Right ventricle myocardium inferior (tissue), 1 donor: ENCODE results near the gene XIRP1. TPM values are rescaled to one million over a fixed set of nuclear protein-coding genes. Genes with fewer than 3 reads are reported as not detected.

Source experiments
- ATAC-seq: fragments of 200-7000 bp; cut with Tn5 transposase; one replicate; pipeline ENCODE4 v1.9.1; 2020; ENCODE audit warnings: mild to moderate bottlenecking, moderate library complexity
- DNase-seq: peaks from one replicate; pipeline ENCODE4 v3.0.0; 2021; ENCODE audit errors: missing footprints
- intact Hi-C: fragments of 100-400 bp; cut with DNase I; formaldehyde crosslinking; loops from one replicate; pipeline ENCODE4 v1.11.0; 2022
- total RNA-seq: library from RNA; stranded (reverse); fragmentation: NEBNext Ultra II Directional; extraction: Animal tissue kit (Norgen Biotek cat#: 25700); gene quantifications from one replicate; pipeline ENCODE4 v1.2.1, GENCODE V29; 2021
- donor health status: DM: no; HTN: yes; CAD: no; lungs with severe emphysema.

The XIRP1 gene
- total RNA-seq, 1 donor from 2014 or later, result 317 TPM

DNA sequence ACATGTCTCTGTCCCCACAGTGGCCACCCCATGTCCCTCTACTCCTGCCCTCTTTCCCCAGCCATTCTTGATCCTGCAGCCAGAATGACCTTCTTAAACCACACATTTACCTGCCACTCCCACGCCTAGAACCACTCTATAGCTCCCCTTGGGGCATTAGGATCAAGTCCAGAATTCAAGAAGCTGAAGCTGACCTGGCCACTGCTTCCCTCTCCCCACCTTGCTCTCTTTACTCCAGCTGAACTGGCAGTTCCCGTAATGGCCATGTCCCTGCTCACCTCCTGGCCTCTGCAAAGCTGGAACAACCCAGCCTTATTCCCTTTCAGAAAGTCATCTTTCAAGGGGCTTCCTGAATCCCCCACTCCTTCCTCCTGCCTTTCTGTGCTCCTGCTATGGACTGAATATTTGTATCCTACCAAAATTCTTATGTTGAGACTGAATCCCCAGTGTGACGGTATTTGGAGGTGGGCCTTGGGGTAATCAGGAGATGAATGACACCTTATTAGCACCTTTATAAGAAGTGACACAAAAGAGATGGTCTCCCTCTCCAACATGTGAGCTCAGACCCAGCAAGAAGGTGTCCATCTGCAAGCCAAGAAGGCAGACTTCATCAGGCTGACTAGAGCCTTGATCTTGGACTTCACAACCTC is 42.8 kb downstream of the XIRP1 start:
- DNase-seq (no peak), ATAC-seq (no peak)
- intact Hi-C loops, result no loop called here

DNA sequence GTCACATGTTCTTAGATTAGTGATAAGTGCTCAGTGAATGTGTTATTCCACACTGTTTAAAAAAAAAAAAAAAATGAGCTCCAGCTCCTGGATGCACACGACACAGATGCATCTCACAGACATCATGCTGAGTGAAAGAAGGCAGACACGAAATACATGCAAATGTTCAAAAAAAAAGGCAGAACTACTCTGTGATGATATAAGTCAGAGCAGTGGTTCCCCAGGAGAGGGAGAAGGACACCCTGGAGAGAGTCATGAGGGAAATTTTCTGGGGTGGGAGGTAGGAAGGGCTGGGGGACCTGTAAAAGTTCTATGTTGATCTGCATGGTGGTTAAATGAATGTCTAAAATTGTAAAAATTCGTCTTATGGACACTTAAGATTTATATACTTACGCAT is 43.3 kb downstream of the XIRP1 start:
- ATAC-seq (no peak), DNase-seq (no peak)
- intact Hi-C loops, result no loop called here

DNA sequence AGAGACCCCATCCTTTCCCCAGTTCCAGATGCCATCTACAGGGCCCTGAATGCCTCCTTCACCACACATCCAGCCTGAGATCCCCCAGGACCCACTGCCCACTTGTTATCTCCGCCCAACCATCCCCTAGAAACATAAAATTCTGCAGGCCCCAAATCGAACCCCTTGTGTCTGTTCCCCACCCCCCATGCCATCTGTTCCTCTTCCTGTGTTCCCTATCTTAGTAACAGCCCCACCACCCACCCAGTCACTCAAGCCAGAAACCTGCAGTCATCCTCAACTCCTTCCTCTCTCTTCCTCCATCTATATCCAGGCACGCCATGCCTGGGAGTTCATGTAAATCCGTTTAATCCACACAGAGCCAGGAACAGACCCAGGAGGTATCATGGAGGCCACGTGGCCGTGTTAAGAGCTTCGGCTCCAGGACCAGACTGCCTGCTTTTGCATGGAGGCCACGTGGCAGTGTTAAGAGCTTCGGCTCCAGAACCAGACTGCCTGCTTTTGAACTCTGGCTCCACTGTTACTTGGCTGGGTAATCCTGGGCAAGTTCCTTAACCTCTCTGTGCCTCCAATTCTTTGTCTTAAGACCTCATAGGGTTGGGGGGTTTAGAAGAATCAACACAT is 43.8 kb downstream of the XIRP1 start:
- intact Hi-C loops, result no loop called here
- DNase-seq (no peak), ATAC-seq (no peak)

DNA sequence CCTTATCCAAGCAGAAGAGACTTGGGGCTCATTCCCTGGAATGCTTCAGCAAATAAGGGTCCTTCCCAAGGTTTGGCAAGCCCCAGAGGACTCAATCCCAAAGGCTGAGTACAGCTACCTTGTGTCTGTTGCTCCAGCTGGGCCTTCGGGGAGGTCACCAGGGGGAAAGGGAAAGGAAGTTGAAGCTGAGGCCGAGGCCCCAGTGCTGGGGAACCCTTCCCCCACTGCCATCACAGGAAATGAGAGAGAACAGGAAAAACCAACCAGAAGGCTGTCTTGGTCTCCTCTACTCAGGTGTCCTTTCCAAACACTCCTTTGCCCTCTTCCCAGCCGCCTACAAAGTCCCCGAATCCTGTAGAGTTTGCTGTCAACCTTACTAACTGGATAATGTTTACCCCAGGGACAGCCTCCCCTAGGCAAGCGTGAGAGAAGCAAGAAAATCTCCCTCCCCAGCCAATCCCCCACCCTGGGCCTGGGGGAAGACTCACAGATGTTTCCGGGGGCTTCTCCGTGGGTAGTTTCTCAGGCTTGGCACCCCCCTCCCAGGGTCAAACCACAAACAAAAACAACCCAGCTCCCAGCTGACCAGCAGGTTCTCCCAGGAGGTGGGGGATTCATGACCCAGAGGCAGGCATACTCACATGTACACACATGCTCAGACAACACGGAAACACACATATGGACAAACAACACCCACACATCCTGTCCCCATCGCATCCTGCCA is 44.5 kb downstream of the XIRP1 start:
- no peak for DNase-seq

DNA sequence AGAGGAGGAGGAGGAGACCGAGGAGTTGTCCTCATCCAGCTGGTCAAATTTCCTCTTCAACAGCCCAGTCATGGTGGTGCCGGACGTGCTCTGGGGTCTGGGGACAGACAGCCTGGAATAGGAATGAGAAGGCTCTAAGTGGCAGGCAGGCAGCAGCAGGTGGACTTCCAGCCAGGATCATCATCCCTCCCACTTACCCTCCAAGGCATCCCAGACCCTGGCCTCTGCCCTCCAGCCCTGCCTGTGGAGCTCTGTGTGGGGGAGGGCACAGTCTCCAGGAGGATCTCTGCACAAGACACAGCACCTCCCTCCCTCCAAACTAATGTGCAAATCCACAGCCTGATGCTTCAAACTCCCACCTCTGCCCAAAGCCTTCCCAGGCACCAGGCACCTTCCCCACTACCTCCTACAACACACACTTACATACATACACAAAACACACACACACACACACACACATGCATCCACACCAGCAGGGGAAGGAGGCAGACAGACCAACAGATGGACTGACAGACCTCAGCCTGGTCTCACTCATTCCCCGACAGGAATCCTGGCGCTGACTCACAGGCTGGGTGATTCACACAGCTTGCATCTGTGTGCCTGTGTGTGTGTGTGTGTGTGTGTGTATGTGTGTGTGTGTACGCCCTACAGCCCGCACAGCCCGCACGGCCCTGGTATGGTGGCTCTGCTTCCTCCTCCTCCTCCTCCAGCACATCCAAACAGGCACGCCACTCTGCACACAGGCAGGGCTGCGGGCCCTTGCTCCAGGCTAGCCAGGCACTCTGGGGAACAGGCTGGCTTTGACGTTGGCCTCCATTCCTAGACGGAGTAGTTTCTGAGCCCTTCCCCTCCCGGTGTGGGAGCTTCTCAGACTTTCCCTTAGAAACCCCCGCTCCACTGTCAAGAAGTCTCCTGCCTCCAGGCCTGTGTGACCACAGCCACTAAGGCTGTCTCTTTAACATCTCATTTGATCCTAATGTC is 45.5 kb downstream of the XIRP1 start:
- DNase-seq, result peak; percentile 87
- intact Hi-C loops, result no loop called here
- peak; percentile 55 for ATAC-seq

More for the DNA sequence above, 44.5 kb downstream of the XIRP1 start:
- no peak for ATAC-seq
- intact Hi-C loops, result no loop called here

DNA sequence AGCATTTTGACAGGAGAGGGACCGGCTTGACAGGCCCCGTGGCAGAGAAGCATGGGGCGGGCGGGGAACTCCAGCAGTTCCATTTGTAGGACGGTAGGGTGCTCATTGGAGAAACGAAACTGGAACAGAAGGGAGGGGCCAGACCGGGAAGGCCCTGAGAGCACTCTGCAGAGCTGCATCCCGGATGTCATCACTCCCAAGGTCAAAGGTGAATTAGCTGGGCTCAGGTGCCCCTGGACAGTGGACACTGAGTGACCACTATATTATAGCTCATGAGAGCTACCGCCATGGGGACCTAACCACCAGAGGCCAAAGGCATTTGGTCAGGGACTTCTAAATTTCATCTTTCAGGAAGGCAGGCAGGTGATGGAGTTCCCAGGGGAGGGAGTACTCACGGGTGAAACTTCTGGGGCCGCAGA is 46.3 kb downstream of the XIRP1 start:
- intact Hi-C loops, result no loop called here
- DNase-seq (no peak), ATAC-seq (no peak)

DNA sequence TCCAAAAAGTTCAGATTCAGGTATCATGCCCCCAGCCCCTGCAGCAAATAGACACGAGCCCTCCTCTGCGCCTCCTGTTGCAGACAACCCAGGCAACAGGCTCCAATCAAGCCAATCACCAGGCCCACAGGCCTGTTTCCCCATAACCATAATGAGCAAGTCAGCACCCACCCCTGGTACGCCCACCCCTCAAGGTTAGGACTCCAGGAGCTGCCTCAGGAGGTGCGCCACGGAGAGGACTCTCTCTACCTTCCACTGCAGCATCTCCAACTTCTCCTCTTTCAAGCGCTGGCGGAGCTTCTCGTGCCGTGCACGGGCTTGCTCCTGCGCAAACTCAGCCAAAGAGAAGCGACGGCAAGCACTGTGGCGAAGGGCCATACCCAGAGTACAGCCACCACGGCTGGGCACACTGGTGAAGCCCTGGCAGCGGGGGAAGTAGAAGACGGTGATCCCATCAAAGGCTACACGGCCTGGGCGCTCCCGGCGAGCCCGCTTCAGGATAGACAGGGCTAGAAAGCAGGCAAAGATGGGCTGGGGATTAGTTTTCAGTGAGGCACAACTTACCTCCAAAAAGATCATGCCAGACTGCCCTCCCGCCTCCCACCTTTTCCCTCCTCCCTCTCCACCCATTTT is 47.5 kb downstream of the XIRP1 start:
- DNase-seq, result no peak
- intact Hi-C loops, result no loop called here
- ATAC-seq, result no peak

DNA sequence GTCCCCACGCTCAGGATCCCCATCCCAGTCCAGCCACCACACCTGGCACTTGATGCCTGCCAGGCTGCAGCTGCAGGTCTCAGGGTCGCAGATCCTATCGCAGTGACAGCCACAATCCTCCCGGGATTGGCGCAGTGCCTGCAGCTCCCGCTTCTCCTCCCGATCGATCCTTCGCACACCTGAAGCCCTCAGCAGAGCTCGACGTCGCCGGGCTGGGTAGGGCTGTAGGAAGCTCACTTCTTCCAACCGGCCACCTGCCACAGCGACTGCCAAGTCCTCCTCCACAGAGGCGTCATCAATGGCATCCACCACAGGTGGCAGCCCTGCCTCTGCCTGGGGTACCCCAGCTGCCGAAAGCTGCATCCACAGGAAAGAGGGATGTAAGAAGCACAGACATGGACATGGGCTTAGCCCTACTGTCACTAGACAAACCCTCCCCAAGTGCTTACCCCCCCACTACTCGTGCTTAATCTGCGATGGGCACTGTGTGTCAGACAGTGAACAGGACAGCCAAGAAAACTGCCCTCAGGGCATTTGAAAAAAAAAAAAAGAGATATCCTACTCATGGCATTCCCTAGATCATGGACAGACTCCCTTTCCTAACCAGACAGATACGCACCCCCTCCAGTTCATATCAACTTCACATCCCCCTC is 48.2 kb downstream of the XIRP1 start:
- DNase-seq (no peak), ATAC-seq (no peak)
- intact Hi-C loops, result no loop called here

DNA sequence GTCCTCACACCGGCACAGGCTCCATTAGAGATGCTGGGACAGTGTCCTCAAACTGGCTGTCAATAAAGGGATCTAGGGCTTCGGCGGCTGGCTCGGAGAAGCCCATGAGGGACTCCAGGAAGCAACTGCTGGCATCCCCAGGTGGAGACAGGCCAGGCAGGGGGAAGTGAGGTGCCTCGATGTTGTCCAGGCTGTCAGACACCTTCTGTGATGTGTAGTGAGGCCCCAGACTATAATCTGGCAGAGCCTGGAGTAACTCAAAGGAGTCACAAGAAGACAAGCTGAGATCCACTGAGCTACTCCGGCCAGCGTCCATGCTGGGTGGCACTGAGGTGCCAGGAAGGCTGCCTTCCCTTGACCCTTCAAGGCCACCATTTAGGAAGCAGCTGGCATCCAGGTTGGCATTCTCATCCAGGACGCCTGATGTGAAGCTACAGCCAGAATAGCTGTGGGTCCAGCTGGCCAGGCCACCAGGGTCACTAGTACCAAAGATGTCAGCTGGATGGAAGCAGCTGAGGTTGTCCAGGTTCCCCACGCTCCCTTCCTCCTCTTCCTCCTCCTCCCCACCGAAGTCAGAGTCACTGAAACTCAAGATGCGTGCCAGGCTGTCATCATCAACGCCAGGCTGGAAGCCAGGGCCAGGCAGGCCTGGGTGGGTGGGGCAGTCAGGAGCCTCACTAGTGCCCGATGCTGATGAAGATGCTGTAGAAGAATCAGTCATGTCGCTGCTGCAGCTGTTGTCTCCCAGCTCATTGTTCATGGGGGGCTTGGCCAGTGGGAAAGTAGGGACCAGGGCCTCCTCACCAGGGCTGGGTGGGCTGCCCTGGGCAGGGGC is 49.1 kb downstream of the XIRP1 start:
- intact Hi-C loops, result no loop called here
- DNase-seq, result no peak
- ATAC-seq, result no peak

DNA sequence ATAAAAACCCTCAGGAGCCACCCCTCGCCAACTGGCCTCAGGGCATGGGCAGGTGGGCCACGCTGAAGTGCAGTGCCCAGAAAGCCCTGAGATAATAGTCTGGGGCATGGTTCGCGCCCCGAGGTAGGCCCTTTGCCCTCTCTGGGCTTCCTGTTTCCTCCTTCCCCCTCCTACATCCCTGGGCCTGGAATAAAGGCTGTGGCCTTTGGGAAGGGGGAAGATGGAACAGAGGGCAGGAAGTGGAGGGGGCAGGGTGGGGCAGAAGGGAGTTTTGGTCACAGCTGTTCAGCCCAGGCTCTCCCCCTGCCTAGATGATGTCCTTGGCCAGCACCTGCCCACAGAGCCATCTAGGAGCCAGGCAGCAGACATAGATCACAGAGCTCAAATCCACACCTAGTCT is 50.3 kb downstream of the XIRP1 start:
- ATAC-seq, result peak; percentile 15
- intact Hi-C loops, result no loop called here
- DNase-seq, result no peak

DNA sequence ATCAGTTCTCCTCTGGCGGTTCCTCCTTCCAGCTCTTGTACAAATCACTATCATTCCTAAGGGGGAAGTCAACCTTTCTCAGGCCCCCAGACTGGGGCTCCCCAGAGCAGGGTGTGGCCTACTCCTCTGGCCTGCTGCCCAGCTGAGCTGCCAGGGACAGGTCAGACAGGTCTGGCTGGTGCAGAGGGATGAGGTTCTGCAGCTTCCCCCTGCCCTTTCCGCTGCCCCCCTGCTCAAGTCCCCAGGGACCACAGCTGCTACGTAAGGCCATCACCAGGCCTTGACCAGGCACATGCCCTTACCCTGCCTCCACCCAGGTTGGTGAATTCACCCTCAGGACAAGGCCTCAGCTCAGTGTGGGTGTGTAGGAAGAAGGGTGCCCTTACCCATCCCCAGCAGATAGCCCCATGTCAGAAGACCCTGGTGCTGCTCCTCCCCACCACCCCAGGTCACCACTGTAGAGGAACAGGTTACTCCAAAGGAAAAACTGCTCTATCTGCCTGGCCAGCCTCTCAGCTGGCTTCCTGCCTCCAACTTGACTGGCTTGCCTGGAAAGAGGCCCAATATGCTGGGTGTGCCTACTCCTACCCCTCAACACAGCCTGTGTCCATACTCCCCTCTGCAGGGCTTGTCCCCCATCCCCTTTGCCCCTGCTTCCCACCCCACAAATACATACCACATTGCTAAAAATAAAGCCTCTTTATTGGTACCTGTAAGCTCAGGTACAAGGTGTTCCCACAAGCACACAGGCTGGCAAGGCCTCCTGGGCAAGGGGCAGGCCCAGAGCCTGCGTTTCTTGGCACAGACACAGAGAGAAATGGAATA is 51.0 kb downstream of the XIRP1 start:
- intact Hi-C loops, result no loop called here
- ATAC-seq (peak; percentile 45), DNase-seq (no peak)

DNA sequence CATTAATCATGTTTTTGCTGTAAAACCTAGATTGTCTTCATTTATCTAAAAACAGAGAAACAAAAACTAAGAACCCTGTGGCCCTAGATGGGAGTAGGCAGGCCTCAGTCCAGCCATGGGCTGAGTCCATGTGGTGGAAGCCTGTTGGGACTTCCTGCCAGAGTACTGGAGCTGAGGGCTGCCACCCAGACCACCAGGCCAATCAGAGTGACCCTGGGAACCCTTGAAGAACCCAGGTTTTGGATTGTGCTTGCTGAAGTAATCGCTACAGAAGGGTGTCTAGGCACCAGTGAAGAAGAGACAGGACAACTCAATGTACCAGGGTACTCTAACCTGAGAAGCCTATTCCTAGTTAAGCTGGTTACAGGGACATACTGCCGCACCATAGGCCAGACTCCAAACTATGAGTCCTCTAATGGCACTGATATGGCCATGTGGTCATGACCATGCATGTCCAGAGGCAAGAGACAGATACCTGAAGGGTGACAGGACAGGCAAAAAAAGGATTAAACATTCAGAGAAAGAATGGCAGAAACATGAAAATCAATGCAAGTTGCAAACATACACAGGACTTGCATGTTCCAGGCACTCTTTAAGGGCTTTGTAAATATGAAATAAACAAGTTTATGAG is 51.9 kb downstream of the XIRP1 start:
- ATAC-seq (no peak), DNase-seq (no peak)
- intact Hi-C loops, result no loop called here

DNA sequence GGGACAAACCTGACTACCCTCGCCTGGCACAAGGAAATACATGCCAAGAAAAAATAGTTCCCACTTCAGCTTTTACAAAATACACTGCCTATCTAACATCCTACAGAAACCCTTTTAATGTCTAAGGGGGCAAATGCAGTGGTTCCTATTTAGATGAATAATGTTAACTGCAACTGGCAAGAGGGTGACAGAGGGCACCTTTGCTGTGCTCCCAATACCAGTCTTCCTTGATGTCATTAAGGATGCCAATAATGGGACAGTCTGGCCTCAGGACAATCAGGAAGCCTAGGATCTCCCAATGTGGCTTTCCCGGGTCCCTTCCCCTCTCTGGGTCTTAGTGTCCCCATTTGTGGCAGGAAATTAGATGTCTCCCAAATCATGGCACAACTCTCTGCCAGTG is 53.0 kb downstream of the XIRP1 start:
- intact Hi-C loops, result loop anchor here (5.0 kb wide), 1 partner anchor 38 kb away; no protein-coding TSS in a partner anchor
- ATAC-seq (no peak), DNase-seq (no peak)

DNA sequence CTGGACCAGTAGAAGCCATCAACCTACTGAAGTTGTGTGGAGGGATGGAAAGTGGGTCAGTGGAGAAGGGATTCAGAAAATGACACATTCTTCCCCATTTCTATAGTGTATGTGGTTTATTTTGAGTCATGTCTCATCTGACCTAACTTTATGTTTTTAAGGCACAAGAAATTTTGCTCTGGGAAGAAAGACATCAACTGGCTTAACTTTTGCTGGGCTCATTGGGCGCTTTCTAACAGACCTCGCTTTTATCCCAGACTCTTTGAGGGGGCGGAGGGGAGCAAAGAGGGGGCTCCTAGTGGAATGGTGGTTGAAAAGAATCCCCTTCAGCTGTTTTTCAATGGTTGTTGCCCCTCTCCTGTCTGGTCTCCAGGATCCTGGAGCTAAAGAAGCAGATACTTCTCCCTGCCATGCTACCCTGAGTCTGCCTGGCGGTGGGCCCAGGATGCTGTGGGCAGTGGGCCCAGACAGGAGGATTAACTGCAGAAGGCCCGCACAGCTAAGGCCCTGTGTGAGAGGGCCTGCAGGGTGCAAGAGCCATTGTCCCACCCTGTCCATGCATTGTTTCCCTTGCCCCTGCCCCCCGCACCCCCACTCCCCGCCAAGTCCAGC is 53.5 kb downstream of the XIRP1 start:
- intact Hi-C loops, result loop anchor here (5.0 kb wide), 1 partner anchor 38 kb away; no protein-coding TSS in a partner anchor
- peak; percentile 82 for DNase-seq
- peak; percentile 55 for ATAC-seq

DNA sequence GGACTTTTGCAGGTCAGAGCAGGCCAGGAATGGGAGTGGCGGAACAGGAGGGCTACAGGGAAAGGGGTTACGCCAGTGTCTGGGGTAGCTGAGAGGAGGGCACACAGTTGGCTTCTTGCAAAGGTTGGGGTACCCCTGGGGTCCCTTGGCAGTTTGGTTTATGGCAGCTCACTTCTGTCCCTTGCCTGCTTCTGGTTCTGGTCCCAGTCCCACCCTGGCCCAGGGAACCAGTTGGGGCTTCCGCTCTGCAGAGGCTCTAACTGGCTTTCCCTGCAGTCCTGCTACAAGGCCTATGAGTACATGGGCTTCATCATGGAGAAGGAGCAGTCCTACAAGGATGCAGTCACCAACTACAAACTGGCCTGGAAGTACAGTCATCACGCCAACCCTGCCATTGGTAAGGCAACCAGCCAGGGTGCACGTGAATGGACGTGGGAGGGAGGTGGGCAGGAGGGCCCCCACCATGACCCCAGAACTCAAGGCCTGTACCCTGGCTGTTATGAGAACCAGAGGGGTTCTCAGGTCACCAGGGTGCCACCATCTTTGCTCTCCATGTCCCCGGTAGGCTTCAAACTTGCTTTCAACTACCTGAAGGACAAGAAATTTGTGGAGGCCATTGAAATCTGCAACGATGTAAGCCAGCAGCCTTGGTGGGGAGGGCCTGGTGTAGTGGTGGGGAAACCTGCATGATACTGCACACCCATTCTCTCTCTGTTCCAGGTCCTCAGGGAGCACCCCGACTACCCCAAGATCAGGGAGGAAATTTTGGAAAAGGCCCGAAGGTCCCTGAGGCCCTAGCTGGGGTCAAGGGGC is 54.2 kb downstream of the XIRP1 start:
- intact Hi-C loops, result loop anchor here (5.0 kb wide), 1 partner anchor 39 kb away; no protein-coding TSS in a partner anchor
- DNase-seq (no peak), ATAC-seq (no peak)
